ENCODE measurements around the gene SNAI3. TPM values are rescaled to one million over a fixed set of nuclear protein-coding genes. Genes with fewer than 3 reads are reported as not detected.
A peak's percentile ranks its signal among the peaks of the same experiment; 100 is the strongest.

The SNAI3 gene
- total RNA-seq, 1 experiment from 2014 or later = 2.9 TPM

GRCh38 chr16:88703486-88704309 is 17.4 kb upstream of the SNAI3 start:
- Histone ChIP-seq H3K27me3 (ENCODE audit: control insufficient read depth, insufficient read depth, low read length) (no peaks in the 10 kb centered on the region; the same call in 1 of the 2 replicates), H3K36me3 (replicated peaks; ENCODE audit: control insufficient read depth, insufficient read depth, low read length) (peaks cover 4% of the 10 kb centered on the region), H3K4me3 (ENCODE audit: insufficient read depth, low read depth, low read length) (no peak overlapping the region)
- no peak for DNase-seq

GRCh38 chr16:88702371-88703210 is 16.3 kb upstream of the SNAI3 start:
- Histone ChIP-seq H3K27me3 (ENCODE audit: control insufficient read depth, insufficient read depth, low read length) (no peaks in the 10 kb centered on the region; the same call in 1 of the 2 replicates), H3K4me3 (ENCODE audit: insufficient read depth, low read depth, low read length) (no peak overlapping the region), H3K36me3 (replicated peaks; ENCODE audit: control insufficient read depth, insufficient read depth, low read length) (peaks cover 4% of the 10 kb centered on the region)
- DNase-seq = no peak

GRCh38 chr16:88701581-88702370 is 15.5 kb upstream of the SNAI3 start:
- Histone ChIP-seq H3K27me3 (ENCODE audit: control insufficient read depth, insufficient read depth, low read length) (no peaks in the 10 kb centered on the region; the same call in 1 of the 2 replicates), H3K4me3 (ENCODE audit: insufficient read depth, low read depth, low read length) (no peak overlapping the region), H3K36me3 (replicated peaks; ENCODE audit: control insufficient read depth, insufficient read depth, low read length) (peaks cover 4% of the 10 kb centered on the region)
- DNase-seq = no peak

GRCh38 chr16:88700636-88701482 is 14.6 kb upstream of the SNAI3 start:
- DNase-seq = no peak

GRCh38 chr16:88700322-88700635 is 14.0 kb upstream of the SNAI3 start:
- Histone ChIP-seq H3K36me3 (replicated peaks; ENCODE audit: control insufficient read depth, insufficient read depth, low read length) (peaks cover 4% of the 10 kb centered on the region), H3K4me3 (ENCODE audit: insufficient read depth, low read depth, low read length) (no peak overlapping the region), H3K27me3 (ENCODE audit: control insufficient read depth, insufficient read depth, low read length) (no peaks in the 10 kb centered on the region; the same call in 1 of the 2 replicates)
- DNase-seq = no peak

More at GRCh38 chr16:88700636-88701482, 14.6 kb upstream of the SNAI3 start:
- H3K4me3 ChIP-seq (ENCODE audit: insufficient read depth, low read depth, low read length) = no peak overlapping the region
- H3K27me3 ChIP-seq (ENCODE audit: control insufficient read depth, insufficient read depth, low read length) = no peaks in the 10 kb centered on the region; the same call in 1 of the 2 replicates
- H3K36me3 ChIP-seq (replicated peaks; ENCODE audit: control insufficient read depth, insufficient read depth, low read length) = peaks cover 4% of the 10 kb centered on the region

GRCh38 chr16:88699180-88699579 is 12.9 kb upstream of the SNAI3 start:
- DNase-seq = no peak
- Histone ChIP-seq H3K27me3 (ENCODE audit: control insufficient read depth, insufficient read depth, low read length) (no peaks in the 10 kb centered on the region), H3K36me3 (replicated peaks; ENCODE audit: control insufficient read depth, insufficient read depth, low read length) (peaks cover 4% of the 10 kb centered on the region), H3K4me3 (ENCODE audit: insufficient read depth, low read depth, low read length) (no peak overlapping the region)

GRCh38 chr16:88698646-88699045 is 12.3 kb upstream of the SNAI3 start:
- Histone ChIP-seq H3K36me3 (replicated peaks; ENCODE audit: control insufficient read depth, insufficient read depth, low read length) (peaks cover 4% of the 10 kb centered on the region), H3K27me3 (ENCODE audit: control insufficient read depth, insufficient read depth, low read length) (no peaks in the 10 kb centered on the region), H3K4me3 (ENCODE audit: insufficient read depth, low read depth, low read length) (no peak overlapping the region)
- no peak for DNase-seq

GRCh38 chr16:88697831-88698615 is 11.7 kb upstream of the SNAI3 start:
- H3K4me3 ChIP-seq (ENCODE audit: insufficient read depth, low read depth, low read length) = no peak overlapping the region
- peak; percentile 89 for DNase-seq
- peaks cover 4% of the 10 kb centered on the region for H3K36me3 ChIP-seq (replicated peaks; ENCODE audit: control insufficient read depth, insufficient read depth, low read length)
- H3K27me3 ChIP-seq (ENCODE audit: control insufficient read depth, insufficient read depth, low read length) = no peaks in the 10 kb centered on the region

- Histone ChIP-seq H3K27me3 (ENCODE audit: control insufficient read depth, insufficient read depth, low read length) (no peaks in the 10 kb centered on the region), H3K36me3 (replicated peaks; ENCODE audit: control insufficient read depth, insufficient read depth, low read length) (peaks cover 2% of the 10 kb centered on the region), H3K4me3 (ENCODE audit: insufficient read depth, low read depth, low read length) (no peak overlapping the region)
- DNase-seq = no peak
These were observed 11.0 kb upstream of the SNAI3 start for GRCh38 chr16:88697116-88697830.

- no peak for DNase-seq
- H3K27me3 ChIP-seq (ENCODE audit: control insufficient read depth, insufficient read depth, low read length) = no peaks in the 10 kb centered on the region
- peaks cover 2% of the 10 kb centered on the region for H3K36me3 ChIP-seq (replicated peaks; ENCODE audit: control insufficient read depth, insufficient read depth, low read length)
- H3K4me3 ChIP-seq (ENCODE audit: insufficient read depth, low read depth, low read length) = no peak overlapping the region
These were observed 10.1 kb upstream of the SNAI3 start for GRCh38 chr16:88696441-88696840.

- no peak for DNase-seq
- Histone ChIP-seq H3K27me3 (ENCODE audit: control insufficient read depth, insufficient read depth, low read length) (no peaks in the 10 kb centered on the region), H3K4me3 (ENCODE audit: insufficient read depth, low read depth, low read length) (no peak overlapping the region), H3K36me3 (replicated peaks; ENCODE audit: control insufficient read depth, insufficient read depth, low read length) (peaks cover 2% of the 10 kb centered on the region)
These were observed 9.4 kb upstream of the SNAI3 start for GRCh38 chr16:88695753-88696152.

GRCh38 chr16:88695218-88695617 is 8.9 kb upstream of the SNAI3 start:
- no peak for DNase-seq
- Histone ChIP-seq H3K4me3 (ENCODE audit: insufficient read depth, low read depth, low read length) (no peak overlapping the region), H3K27me3 (ENCODE audit: control insufficient read depth, insufficient read depth, low read length) (no peaks in the 10 kb centered on the region; the same call in 1 of the 2 replicates), H3K36me3 (replicated peaks; ENCODE audit: control insufficient read depth, insufficient read depth, low read length) (peaks cover 2% of the 10 kb centered on the region)
